Neuron (in vitro differentiated cells): Measurements from ENCODE around the gene PDGFC.

Source experiments
- H2AFZ ChIP-seq: one replicate; pipeline ENCODE4 v1.6.1; 2013; ENCODE audit warnings: low read depth, mild to moderate bottlenecking, inconsistent platforms, low read length, moderate library complexity
- H3K27me3 ChIP-seq: one replicate; pipeline ENCODE4 v1.6.1; 2013; ENCODE audit warnings: low read length; ENCODE audit not compliant: insufficient read depth
- H3K36me3 ChIP-seq: one replicate; pipeline ENCODE4 v1.6.1; 2013; ENCODE audit warnings: low read length; ENCODE audit not compliant: insufficient read depth
- H3K4me1 ChIP-seq: one replicate; pipeline ENCODE4 v1.6.1; 2013; ENCODE audit warnings: low read length; ENCODE audit not compliant: insufficient read depth
- H3K4me3 ChIP-seq: 2 replicates; pipeline ENCODE4 v1.5.1; 2013; ENCODE audit warnings: mild to moderate bottlenecking, low read length, moderate library complexity
- H3K9me3 ChIP-seq: one replicate; pipeline ENCODE4 v1.6.1; 2013; ENCODE audit warnings: low read length

Gene PDGFC

GRCh38 chr4:156898373-156899117 is 73.1 kb downstream of the PDGFC start:
- no peaks in the 10 kb centered on the region for H3K36me3 ChIP-seq
- H3K4me3 ChIP-seq: no peak overlapping the region
- no peaks in the 10 kb centered on the region for H3K9me3 ChIP-seq
- peaks cover 10% of the 10 kb centered on the region for H3K4me1 ChIP-seq
- no peaks in the 10 kb centered on the region for H3K27me3 ChIP-seq
- no peak overlapping the region for H2AFZ ChIP-seq

- H2AFZ ChIP-seq: no peak overlapping the region
Measured at GRCh38 chr4:156896527-156896926, 75.1 kb downstream of the PDGFC start.

GRCh38 chr4:156894234-156894633 is 77.4 kb downstream of the PDGFC start:
- Histone ChIP-seq H3K36me3 (no peaks in the 10 kb centered on the region), H3K4me3 (no peak overlapping the region), H2AFZ (no peak overlapping the region), H3K27me3 (no peaks in the 10 kb centered on the region), H3K9me3 (no peaks in the 10 kb centered on the region), H3K4me1 (peaks cover 10% of the 10 kb centered on the region)

More at GRCh38 chr4:156896527-156896926, 75.1 kb downstream of the PDGFC start:
- Histone ChIP-seq H3K27me3 (no peaks in the 10 kb centered on the region), H3K9me3 (no peaks in the 10 kb centered on the region), H3K4me1 (peaks cover 10% of the 10 kb centered on the region), H3K36me3 (no peaks in the 10 kb centered on the region), H3K4me3 (no peak overlapping the region)

GRCh38 chr4:156892805-156893204 is 78.8 kb downstream of the PDGFC start:
- peaks cover 10% of the 10 kb centered on the region for H3K4me1 ChIP-seq
- no peak overlapping the region for H3K4me3 ChIP-seq
- H3K27me3 ChIP-seq: no peaks in the 10 kb centered on the region
- no peaks in the 10 kb centered on the region for H3K9me3 ChIP-seq
- no peak overlapping the region for H2AFZ ChIP-seq
- no peaks in the 10 kb centered on the region for H3K36me3 ChIP-seq

- Histone ChIP-seq H3K9me3 (peaks cover 6% of the 10 kb centered on the region), H3K4me1 (peaks cover 2% of the 10 kb centered on the region), H3K36me3 (no peaks in the 10 kb centered on the region), H3K4me3 (no peak overlapping the region), H3K27me3 (no peaks in the 10 kb centered on the region), H2AFZ (no peak overlapping the region)
Measured at GRCh38 chr4:156889616-156890594, 81.7 kb downstream of the PDGFC start.

GRCh38 chr4:156888762-156889161 is 82.8 kb downstream of the PDGFC start:
- Histone ChIP-seq H3K4me3 (no peak overlapping the region), H3K4me1 (no peaks in the 10 kb centered on the region), H3K9me3 (peaks cover 6% of the 10 kb centered on the region), H3K27me3 (no peaks in the 10 kb centered on the region), H2AFZ (no peak overlapping the region), H3K36me3 (no peaks in the 10 kb centered on the region)

- Histone ChIP-seq H3K36me3 (no peaks in the 10 kb centered on the region), H3K27me3 (no peaks in the 10 kb centered on the region), H3K4me1 (no peaks in the 10 kb centered on the region), H2AFZ (no peak overlapping the region), H3K4me3 (no peak overlapping the region), H3K9me3 (peaks cover 8% of the 10 kb centered on the region)
Measured at GRCh38 chr4:156886481-156886880, 85.1 kb downstream of the PDGFC start.

- Histone ChIP-seq H2AFZ (no peak overlapping the region), H3K4me1 (no peaks in the 10 kb centered on the region), H3K27me3 (no peaks in the 10 kb centered on the region), H3K9me3 (peaks cover 8% of the 10 kb centered on the region), H3K4me3 (no peak overlapping the region), H3K36me3 (no peaks in the 10 kb centered on the region)
Measured at GRCh38 chr4:156885374-156885773, 86.2 kb downstream of the PDGFC start.

GRCh38 chr4:156884183-156884582 is 87.4 kb downstream of the PDGFC start:
- no peaks in the 10 kb centered on the region for H3K36me3 ChIP-seq
- peaks cover 8% of the 10 kb centered on the region for H3K9me3 ChIP-seq
- no peak overlapping the region for H3K4me3 ChIP-seq
- H3K27me3 ChIP-seq: no peaks in the 10 kb centered on the region
- no peaks in the 10 kb centered on the region for H3K4me1 ChIP-seq
- no peak overlapping the region for H2AFZ ChIP-seq

GRCh38 chr4:156875704-156876103 is 95.9 kb downstream of the PDGFC start:
- no peak overlapping the region for H2AFZ ChIP-seq
- H3K9me3 ChIP-seq: no peaks in the 10 kb centered on the region
- H3K27me3 ChIP-seq: no peaks in the 10 kb centered on the region
- H3K36me3 ChIP-seq: no peaks in the 10 kb centered on the region
- H3K4me1 ChIP-seq: no peaks in the 10 kb centered on the region
- H3K4me3 ChIP-seq: no peak overlapping the region

GRCh38 chr4:156875055-156875454 is 96.5 kb downstream of the PDGFC start:
- no peaks in the 10 kb centered on the region for H3K36me3 ChIP-seq
- no peaks in the 10 kb centered on the region for H3K27me3 ChIP-seq
- H2AFZ ChIP-seq: no peak overlapping the region
- H3K9me3 ChIP-seq: no peaks in the 10 kb centered on the region
- no peak overlapping the region for H3K4me3 ChIP-seq
- no peaks in the 10 kb centered on the region for H3K4me1 ChIP-seq

- Histone ChIP-seq H2AFZ (no peak overlapping the region), H3K27me3 (no peaks in the 10 kb centered on the region), H3K4me1 (no peaks in the 10 kb centered on the region), H3K36me3 (no peaks in the 10 kb centered on the region), H3K4me3 (no peak overlapping the region), H3K9me3 (no peaks in the 10 kb centered on the region)
Measured at GRCh38 chr4:156873799-156874198, 97.8 kb downstream of the PDGFC start.

GRCh38 chr4:156870861-156871260 is 100.7 kb downstream of the PDGFC start:
- no peaks in the 10 kb centered on the region for H3K9me3 ChIP-seq
- no peaks in the 10 kb centered on the region for H3K36me3 ChIP-seq
- H2AFZ ChIP-seq: no peak overlapping the region
- H3K4me1 ChIP-seq: no peaks in the 10 kb centered on the region
- H3K27me3 ChIP-seq: no peaks in the 10 kb centered on the region
- no peak overlapping the region for H3K4me3 ChIP-seq
